AG04450 (cell line): ENCODE measurements around the gene RGCC. TPM values are rescaled to one million over a fixed set of nuclear protein-coding genes. Genes with fewer than 3 reads are reported as not detected.

Experiments used
- CTCF ChIA-PET: fragments of 300-600, 350-600 bp; formaldehyde crosslinking; extraction: SDS; loops from one replicate; lab custom pipeline; 2022; ENCODE audit warnings: antibody characterized with exemption, inconsistent platforms; lab: Charles Lee
- POLR2A ChIA-PET: fragments of 350-600 bp; formaldehyde crosslinking; extraction: SDS; loops from one replicate; lab custom pipeline; 2021; ENCODE audit warnings: antibody characterized with exemption, inconsistent platforms; lab: Yijun Ruan, JAX
- DNase-seq: peaks from one replicate; pipeline ENCODE4 v3.0.0-alpha.2; 2011; ENCODE audit warnings: low read depth, low spot score
- H3K27ac ChIP-seq: one replicate; pipeline ENCODE4 v1.5.1; 2012; ENCODE audit warnings: low read depth, low read length, control low read depth
- H3K27me3 ChIP-seq: one replicate; pipeline ENCODE4 v1.6.0; 2012; ENCODE audit warnings: low read length; ENCODE audit not compliant: control insufficient read depth, insufficient read depth
- H3K4me3 ChIP-seq: 2 replicates; pipeline ENCODE4 v1.5.1; 2011; ENCODE audit warnings: mild to moderate bottlenecking, low read depth, low read length, control low read depth
- H3K9me3 ChIP-seq: 2 replicates; pipeline ENCODE4 v1.5.1; 2012; ENCODE audit warnings: low read length; ENCODE audit not compliant: control insufficient read depth, insufficient read depth
- CTCF ChIP-seq: IDR thresholded peaks from 2 replicates; pipeline ENCODE4 v1.5.1; 2011; ENCODE audit warnings: low read depth, low read length, control low read depth, inconsistent platforms
- polyA plus RNA-seq: library from polyadenylated mRNA; depleted of rRNA; stranded (reverse); fragments of >200 nt; gene quantifications from 2 replicates; pipeline ENCODE4 v1.2.3, GENCODE V29; 2011

The RGCC gene
- polyA plus RNA-seq, 1 experiment: 141 TPM

DNA sequence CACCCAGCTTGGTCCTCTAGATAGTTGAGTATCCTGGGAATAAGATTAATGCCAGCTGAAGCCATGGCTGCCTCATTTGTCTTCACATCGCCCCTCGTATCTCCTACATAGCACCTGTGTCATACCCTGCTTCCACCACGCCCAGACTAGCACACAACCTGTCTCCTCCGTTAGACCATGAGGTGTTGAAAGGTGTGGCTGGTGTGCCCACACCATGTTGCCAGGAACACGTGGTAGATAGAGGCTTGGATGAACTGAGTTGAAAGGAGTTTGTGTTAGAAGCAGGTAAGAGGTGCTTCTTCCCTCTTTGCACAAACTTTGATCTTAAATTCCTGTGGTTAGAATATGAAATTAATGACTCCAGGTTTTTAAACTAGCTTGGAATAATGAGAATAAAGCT is 40.1 kb downstream of the RGCC start:
- DNase-seq: no peak
- POLR2A ChIA-PET: no interaction called here
- no peak overlapping the region for H3K4me3 ChIP-seq
- CTCF ChIA-PET: no interaction called here
- no peak overlapping the region for H3K27ac ChIP-seq
- H3K27me3 ChIP-seq: no peaks in the 10 kb centered on the region
- H3K9me3 ChIP-seq: no peaks in the 10 kb centered on the region
- no peak for TF ChIP-seq CTCF

DNA sequence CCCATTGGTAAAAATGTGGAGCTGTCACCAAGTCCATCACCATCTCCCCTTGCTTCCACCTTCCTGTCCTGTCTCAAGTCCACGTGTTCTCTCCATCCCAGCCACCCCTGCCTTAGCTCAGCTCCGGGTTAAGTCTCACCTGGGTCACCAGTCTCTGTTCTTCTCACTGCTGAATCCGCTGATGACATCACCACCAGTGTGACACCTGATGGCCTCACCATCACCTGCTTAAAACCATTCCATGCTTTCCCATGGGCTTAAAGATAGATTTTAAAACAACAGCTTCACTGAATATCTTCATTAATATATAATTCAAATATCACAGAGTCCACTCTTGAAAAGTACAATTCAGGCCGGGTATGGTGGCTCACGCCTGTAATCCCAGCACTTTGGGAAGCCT is 42.1 kb downstream of the RGCC start:
- no peaks in the 10 kb centered on the region for H3K9me3 ChIP-seq
- DNase-seq: no peak
- no peak overlapping the region for H3K4me3 ChIP-seq
- H3K27ac ChIP-seq: no peak overlapping the region
- POLR2A ChIA-PET: no interaction called here
- CTCF ChIA-PET: no interaction called here
- no peaks in the 10 kb centered on the region for H3K27me3 ChIP-seq
- no peak for TF ChIP-seq CTCF

- POLR2A ChIA-PET: no interaction called here
- DNase-seq: no peak
- no peaks in the 10 kb centered on the region for H3K27me3 ChIP-seq
- no peak overlapping the region for H3K4me3 ChIP-seq
- H3K27ac ChIP-seq: no peak overlapping the region
- CTCF ChIA-PET: no interaction called here
- no peaks in the 10 kb centered on the region for H3K9me3 ChIP-seq
- TF ChIP-seq CTCF: no peak
Measured at GRCh38 chr13:41500511-41500910, 43.2 kb downstream of the RGCC start.

- POLR2A ChIA-PET: no interaction called here
- TF ChIP-seq CTCF: no peak
- H3K27me3 ChIP-seq: no peaks in the 10 kb centered on the region
- DNase-seq: no peak
- H3K4me3 ChIP-seq: no peak overlapping the region
- CTCF ChIA-PET: interaction anchor here (1.3 kb wide), 1 partner anchor 151 kb away, joined by 4 read pairs; no protein-coding TSS in a partner anchor
- no peak overlapping the region for H3K27ac ChIP-seq
- no peaks in the 10 kb centered on the region for H3K9me3 ChIP-seq
Measured at GRCh38 chr13:41501281-41501680, 43.9 kb downstream of the RGCC start.

DNA sequence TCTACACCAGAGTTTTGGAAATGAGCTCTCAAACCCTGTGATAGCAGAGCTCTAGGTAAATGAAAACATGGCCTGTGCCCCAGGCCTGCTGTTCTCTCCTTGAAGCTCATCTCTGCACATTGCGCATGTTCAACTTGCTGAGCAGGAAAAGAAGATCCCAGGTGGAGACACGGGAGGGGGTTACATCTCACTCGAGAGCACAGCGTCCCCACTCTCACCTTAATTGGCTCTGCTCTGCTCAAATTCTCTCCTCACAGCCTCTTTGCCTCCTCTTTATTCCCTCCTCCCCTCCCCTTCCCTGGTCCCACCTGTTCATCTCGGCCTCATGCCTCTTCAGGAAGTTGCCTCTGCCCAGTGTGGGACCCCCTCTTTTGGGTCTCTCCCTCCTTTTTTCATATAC is 44.7 kb downstream of the RGCC start:
- Histone ChIP-seq H3K9me3 (no peaks in the 10 kb centered on the region), H3K4me3 (no peak overlapping the region), H3K27ac (no peak overlapping the region), H3K27me3 (no peaks in the 10 kb centered on the region)
- TF ChIP-seq CTCF: no peak
- DNase-seq: no peak
- ChIA-PET POLR2A (no interaction called here), CTCF (interaction anchor here (1.3 kb wide), 1 partner anchor 151 kb away, joined by 4 read pairs; no protein-coding TSS in a partner anchor)
